Natural killer cell (primary cell): ENCODE data around the gene CENPH. TPM values are rescaled to one million over a fixed set of nuclear protein-coding genes. Genes with fewer than 3 reads are reported as not detected.

Source experiments
- ATAC-seq, 3 donors: fragments of 150-1000 bp in 2 of 3; fragments of 200-7000 bp in 1 of 3; cut with Tn5 transposase; 1 replicate in 1 of 3; 2 replicates in 2 of 3; pipeline ENCODE4 v1.10.0; 2021; ENCODE audit warnings: mild to moderate bottlenecking in 2 of 3, moderate library complexity in 2 of 3
- DNase-seq, 2 donors: peaks; one replicate each; pipeline versions ENCODE4 v3.0.0 to v3.0.0-alpha.2; 2013 to 2021; ENCODE audit warnings: mixed read lengths in 1 of 2
- H3K27ac ChIP-seq: one replicate; pipeline ENCODE4 v1.5.1; 2013; ENCODE audit warnings: mild to moderate bottlenecking, low read length
- H3K27me3 ChIP-seq: one replicate; pipeline ENCODE4 v1.6.1; 2013; ENCODE audit warnings: low read length; ENCODE audit not compliant: control insufficient read depth, insufficient read depth
- H3K36me3 ChIP-seq: one replicate; pipeline ENCODE4 v1.6.1; 2013; ENCODE audit warnings: low read length; ENCODE audit not compliant: control insufficient read depth, insufficient read depth
- H3K4me1 ChIP-seq: one replicate; pipeline ENCODE4 v1.6.1; 2013; ENCODE audit warnings: low read length; ENCODE audit not compliant: control insufficient read depth, insufficient read depth
- H3K4me3 ChIP-seq: one replicate; pipeline ENCODE4 v1.5.1; 2013; ENCODE audit warnings: low read length
- H3K9me3 ChIP-seq: one replicate; pipeline ENCODE4 v1.6.1; 2013; ENCODE audit warnings: low read length; ENCODE audit not compliant: control insufficient read depth, insufficient read depth
- H3K27ac Mint-ChIP-seq, 2 donors: one replicate each; pipeline ENCODE4 v1.8.0; 2022; ENCODE audit warnings: mild to moderate bottlenecking in 2 of 2, mixed read lengths in 2 of 2, moderate library complexity in 1 of 2
- H3K27me3 Mint-ChIP-seq, 2 donors: one replicate each; pipeline ENCODE4 v1.8.0; 2022; ENCODE audit warnings: low read depth in 2 of 2, mixed read lengths in 2 of 2
- H3K36me3 Mint-ChIP-seq: one replicate; pipeline ENCODE4 v1.8.0; 2022; ENCODE audit warnings: mixed read lengths
- H3K4me1 Mint-ChIP-seq, 2 donors: one replicate each; pipeline ENCODE4 v1.8.0; 2022; ENCODE audit warnings: mixed read lengths in 2 of 2
- H3K4me3 Mint-ChIP-seq: one replicate; pipeline ENCODE4 v1.8.0; 2022; ENCODE audit warnings: mild to moderate bottlenecking, moderate library complexity, mixed read lengths
- H3K9me3 Mint-ChIP-seq, 2 donors: one replicate each; pipeline ENCODE4 v1.8.0; 2022; ENCODE audit warnings: mixed read lengths in 2 of 2
- CTCF ChIP-seq: fragments of 200-600 bp; IDR thresholded peaks from one replicate; pipeline ENCODE4 v1.8.0; 2022; ENCODE audit warnings: antibody characterized with exemption
- WGBS: methylation state at CpG from one replicate; pipeline ENCODE4 v1.1.7; 2013; ENCODE audit warnings: missing lambda C conversion rate; ENCODE audit not compliant: insufficient coverage; 5-methylcytosine and 5-hydroxymethylcytosine counted together
- intact Hi-C: fragments of 100-400 bp; cut with micrococcal nuclease; formaldehyde crosslinking; loops from one replicate; pipeline ENCODE4 v1.14.2; 2022
- total RNA-seq, 4 donors: library from RNA; stranded (reverse); fragments of 120-200 nt in 1 of 4; gene quantifications; one replicate each; pipeline versions ENCODE4 v1.2.3 to v1.2.4, GENCODE V29; 2013 to 2022

Gene CENPH
- total RNA-seq, 3 donors from 2014 or later (not counting 1 experiment from before 2014, with no cell fraction given): 5.6 to 6.4 (median 5.6) TPM

- Mint-ChIP-seq H3K4me1 (no peaks in the 10 kb centered on the region), H3K4me3 (no peak overlapping the region), H3K27me3 (no peaks in the 10 kb centered on the region), H3K36me3 (no peaks in the 10 kb centered on the region), H3K27ac (no peak overlapping the region), H3K9me3 (no peaks in the 10 kb centered on the region)
- no peaks in the 10 kb centered on the region for H3K4me1 ChIP-seq
- no peaks in the 10 kb centered on the region for H3K9me3 ChIP-seq
- H3K27me3 ChIP-seq: no peaks in the 10 kb centered on the region
- DNase-seq (no peak), ATAC-seq (no peak)
- H3K36me3 ChIP-seq: no peaks in the 10 kb centered on the region
- intact Hi-C loops: no loop called here
- no peak overlapping the region for H3K4me3 ChIP-seq
- WGBS: 100% methylated on average over 4 of the region's 5 CpGs
- H3K27ac ChIP-seq: no peak overlapping the region
- TF ChIP-seq CTCF: no peak
Measured at GRCh38 chr5:69206528-69207190, 17.3 kb downstream of the CENPH start.

- Mint-ChIP-seq H3K36me3 (no peaks in the 10 kb centered on the region), H3K27ac (no peak overlapping the region), H3K4me1 (no peaks in the 10 kb centered on the region), H3K27me3 (no peaks in the 10 kb centered on the region), H3K9me3 (no peaks in the 10 kb centered on the region), H3K4me3 (no peak overlapping the region)
- WGBS: no CpG with 5 or more reads among the region's 2 CpGs
- no peak overlapping the region for H3K4me3 ChIP-seq
- no peaks in the 10 kb centered on the region for H3K27me3 ChIP-seq
- intact Hi-C loops: no loop called here
- no peaks in the 10 kb centered on the region for H3K9me3 ChIP-seq
- DNase-seq (no peak), ATAC-seq (no peak)
- H3K36me3 ChIP-seq: no peaks in the 10 kb centered on the region
- H3K4me1 ChIP-seq: no peaks in the 10 kb centered on the region
- no peak for TF ChIP-seq CTCF
- H3K27ac ChIP-seq: no peak overlapping the region
Measured at GRCh38 chr5:69209602-69210001, 20.2 kb downstream of the CENPH start.

GRCh38 chr5:69211200-69211599 lies 21.8 kb downstream of the CENPH start:
- DNase-seq: no peak
- Mint-ChIP-seq H3K4me3 (no peak overlapping the region), H3K36me3 (no peaks in the 10 kb centered on the region), H3K27ac (no peak overlapping the region), H3K9me3 (no peaks in the 10 kb centered on the region), H3K4me1 (no peaks in the 10 kb centered on the region), H3K27me3 (no peaks in the 10 kb centered on the region)
- H3K4me1 ChIP-seq: no peaks in the 10 kb centered on the region
- H3K27me3 ChIP-seq: no peaks in the 10 kb centered on the region
- H3K9me3 ChIP-seq: no peaks in the 10 kb centered on the region
- intact Hi-C loops: no loop called here
- H3K4me3 ChIP-seq: no peak overlapping the region
- H3K36me3 ChIP-seq: no peaks in the 10 kb centered on the region
- TF ChIP-seq CTCF: no peak
- no peak overlapping the region for H3K27ac ChIP-seq
- WGBS: 89% methylated on average over 2 of the region's 2 CpGs
- no peak for ATAC-seq

GRCh38 chr5:69212022-69212421 lies 22.6 kb downstream of the CENPH start:
- no peak overlapping the region for H3K27ac ChIP-seq
- Mint-ChIP-seq H3K4me3 (no peak overlapping the region), H3K9me3 (no peaks in the 10 kb centered on the region), H3K4me1 (no peaks in the 10 kb centered on the region), H3K36me3 (no peaks in the 10 kb centered on the region), H3K27me3 (no peaks in the 10 kb centered on the region), H3K27ac (no peak overlapping the region)
- peaks cover 3% of the 10 kb centered on the region for H3K4me1 ChIP-seq
- peak in 1 of 3 donors; percentile 21 for ATAC-seq
- no peak overlapping the region for H3K4me3 ChIP-seq
- WGBS: 69% methylated on average over 2 of the region's 2 CpGs
- no peaks in the 10 kb centered on the region for H3K27me3 ChIP-seq
- no peak for TF ChIP-seq CTCF
- H3K36me3 ChIP-seq: no peaks in the 10 kb centered on the region
- H3K9me3 ChIP-seq: no peaks in the 10 kb centered on the region
- peak in 1 of 2 donors; percentile 25 for DNase-seq
- intact Hi-C loops: no loop called here
